GM19025 (cell line): ENCODE results near the gene SAT1.
"Not testable (repeated sequence)": the region's sequence is repeated elsewhere in the genome, so short reads cannot be mapped to it uniquely, and the experiment has no call there.

Experiments used
- ATAC-seq: cut with Tn5 transposase; IDR thresholded peaks from one replicate; pipeline ENCODE4 v1.9.1; 2021; ENCODE audit warnings: mild to moderate bottlenecking, low read depth, moderate library complexity; ENCODE audit not compliant: unreplicated experiment

SAT1 gene

GRCh38 chrX:23782863-23783588, at the start of gene SAT1:
Gene SAT1, plus strand, starts transcription at chrX:23783173. Its CDS starts 179 bp downstream, at chrX:23783352.
- peak; percentile 80 for ATAC-seq

- ATAC-seq: no peak
These were observed 46.9 kb upstream of the SAT1 start for GRCh38 chrX:23736030-23736429.

- no peak for ATAC-seq
These were observed 45.6 kb upstream of the SAT1 start for GRCh38 chrX:23737413-23737812.

GRCh38 chrX:23742174-23742696, 40.7 kb upstream of the SAT1 start:
- ATAC-seq: no peak

GRCh38 chrX:23742697-23743622, 40.0 kb upstream of the SAT1 start, which contains the start of gene ACOT9:
Gene ACOT9, minus strand, starts transcription at chrX:23743276. Its CDS starts 132 bp downstream, at chrX:23743144.
- peak; percentile 95 for ATAC-seq

- ATAC-seq: not testable (repeated sequence)
These were observed 39.4 kb upstream of the SAT1 start for GRCh38 chrX:23743623-23743971.

GRCh38 chrX:23745786-23746185, 37.2 kb upstream of the SAT1 start:
- no peak for ATAC-seq

- ATAC-seq: no peak
These were observed 33.8 kb upstream of the SAT1 start for GRCh38 chrX:23749129-23749528.

- no peak for ATAC-seq
These were observed 33.4 kb upstream of the SAT1 start for GRCh38 chrX:23749576-23749975.

GRCh38 chrX:23752740-23753415, 30.1 kb upstream of the SAT1 start:
- no peak for ATAC-seq

- no peak for ATAC-seq
These were observed 28.3 kb upstream of the SAT1 start for GRCh38 chrX:23754664-23755063.

GRCh38 chrX:23756165-23756564, 26.8 kb upstream of the SAT1 start:
- no peak for ATAC-seq

GRCh38 chrX:23759821-23760220, 23.2 kb upstream of the SAT1 start:
- no peak for ATAC-seq

GRCh38 chrX:23764188-23764984, 18.6 kb upstream of the SAT1 start:
- no peak for ATAC-seq

- ATAC-seq: no peak
These were observed 17.5 kb upstream of the SAT1 start for GRCh38 chrX:23765449-23765848.

- ATAC-seq: no peak
These were observed 17.1 kb upstream of the SAT1 start for GRCh38 chrX:23765868-23766267.

- ATAC-seq: no peak
These were observed 16.1 kb upstream of the SAT1 start for GRCh38 chrX:23766650-23767551.

- no peak for ATAC-seq
These were observed 12.8 kb upstream of the SAT1 start for GRCh38 chrX:23770142-23770541.

- not testable (repeated sequence) for ATAC-seq
These were observed 11.9 kb upstream of the SAT1 start for GRCh38 chrX:23771086-23771485.
